WTC11 (cell line): Measurements from ENCODE around the gene MYO19. TPM values are rescaled to one million over a fixed set of nuclear protein-coding genes. Genes with fewer than 3 reads are reported as not detected.

Experiments
- ATAC-seq: fragments of 200-7000 bp; cut with Tn5 transposase; 2 replicates; pipeline ENCODE4 v1.10.0; 2021; ENCODE audit warnings: mild to moderate bottlenecking, moderate library complexity
- CTCF ChIA-PET: fragments of 300-600 bp; sonication (Branson Sonifier 250); formaldehyde crosslinking; loops from one replicate; lab custom pipeline; 2021; ENCODE audit warnings: antibody characterized with exemption; lab: Charles Lee
- POLR2A ChIA-PET: fragments of 350-600 bp; sonication (Branson Sonifier 250); formaldehyde crosslinking; loops from one replicate; lab custom pipeline; 2021; ENCODE audit warnings: antibody characterized with exemption; lab: Charles Lee
- DNase-seq: peaks from one replicate; pipeline ENCODE4 v3.0.0; 2021; ENCODE audit warnings: low spot score
- H3K27ac Mint-ChIP-seq: 2 replicates; pipeline ENCODE4 v1.8.0; 2021; ENCODE audit warnings: mixed read lengths
- H3K27me3 Mint-ChIP-seq: 2 replicates; pipeline ENCODE4 v1.8.0; 2021; ENCODE audit warnings: low read depth, mild to moderate bottlenecking, moderate library complexity, mixed read lengths
- H3K36me3 Mint-ChIP-seq: 2 replicates; pipeline ENCODE4 v1.8.0; 2021; ENCODE audit warnings: mixed read lengths
- H3K4me1 Mint-ChIP-seq: 2 replicates; pipeline ENCODE4 v1.8.0; 2022; ENCODE audit warnings: mixed read lengths
- H3K4me3 Mint-ChIP-seq: 2 replicates; pipeline ENCODE4 v1.8.0; 2021; ENCODE audit warnings: mild to moderate bottlenecking, moderate library complexity, mixed read lengths
- H3K9me3 Mint-ChIP-seq: 2 replicates; pipeline ENCODE4 v1.8.0; 2021; ENCODE audit warnings: mixed read lengths
- ARID4B ChIP-seq: sonication (generic); formaldehyde crosslinking; IDR thresholded peaks from 2 replicates; pipeline ENCODE4 v1.8.0; 2023; ENCODE audit warnings: missing genetic modification reagents, mild to moderate bottlenecking, borderline replicate concordance
- ATF6 ChIP-seq: sonication (generic); formaldehyde crosslinking; IDR thresholded peaks from 2 replicates; pipeline ENCODE4 v1.8.1; 2023; ENCODE audit warnings: mild to moderate bottlenecking, missing genetic modification reagents
- GTF2I ChIP-seq: fragments of 250-450 bp; sonication (Bioruptor Pico); conservative IDR thresholded peaks from 2 replicates; pipeline ENCODE4 v1.4.0; 2021; ENCODE audit warnings: mild to moderate bottlenecking
- IRF1 ChIP-seq: sonication (generic); formaldehyde crosslinking; IDR thresholded peaks from 2 replicates; pipeline ENCODE4 v1.8.0; 2023; ENCODE audit warnings: missing genetic modification reagents
- JAZF1 ChIP-seq: fragments of 250-450 bp; sonication (Bioruptor Pico); IDR thresholded peaks from 2 replicates; pipeline ENCODE4 v1.9.0; 2021; ENCODE audit warnings: moderate library complexity, mild to moderate bottlenecking, inconsistent platforms
- MYBL2 ChIP-seq: sonication (generic); formaldehyde crosslinking; IDR thresholded peaks from 2 replicates; pipeline ENCODE4 v1.8.1; 2023; ENCODE audit warnings: mild to moderate bottlenecking, moderate library complexity, missing genetic modification reagents
- RORB ChIP-seq: fragments of 250-450 bp; sonication (Bioruptor Pico); IDR thresholded peaks from 2 replicates; pipeline ENCODE4 v1.9.0; 2021; ENCODE audit warnings: mild to moderate bottlenecking
- SOX15 ChIP-seq: fragments of 250-450 bp; sonication (Bioruptor Pico); IDR thresholded peaks from 2 replicates; pipeline ENCODE4 v1.9.0; 2021; ENCODE audit warnings: mild to moderate bottlenecking
- ZNF121 ChIP-seq: sonication (generic); formaldehyde crosslinking; IDR thresholded peaks from 2 replicates; pipeline ENCODE4 v1.8.0; 2023; ENCODE audit warnings: missing genetic modification reagents
- ZNF232 ChIP-seq: sonication (generic); formaldehyde crosslinking; IDR thresholded peaks from 2 replicates; pipeline ENCODE4 v1.8.0; 2022; ENCODE audit warnings: mild to moderate bottlenecking, missing genetic modification reagents
- ZNF281 ChIP-seq: sonication (generic); formaldehyde crosslinking; IDR thresholded peaks from 2 replicates; pipeline ENCODE4 v1.8.0; 2023; ENCODE audit warnings: mild to moderate bottlenecking, missing genetic modification reagents
- total RNA-seq: library from RNA; stranded (reverse); gene quantifications from 3 replicates; pipeline ENCODE4 v1.2.3, GENCODE V29; 2021

Gene MYO19
- total RNA-seq, 1 experiment from 2014 or later: 146 TPM

GRCh38 chr17:36542755-36543154 is 8.1 kb upstream of the MYO19 start (continued):
- no peak for TF ChIP-seq JAZF1 (CRISPR knock-in tag)

GRCh38 chr17:36540696-36541095 is 6.0 kb upstream of the MYO19 start:
- CTCF ChIA-PET: interaction anchor here (1.3 kb wide), 1 partner anchor 62 kb away, joined by 8 read pairs; no protein-coding TSS in a partner anchor
- Mint-ChIP-seq H3K36me3 (peaks cover 14% of the 10 kb centered on the region), H3K27ac (no peak overlapping the region), H3K4me3 (no peak overlapping the region), H3K4me1 (0 out of 2 replicates have a peak, but pooled peaks cover 5% of the 10 kb centered on the region), H3K9me3 (no peaks in the 10 kb centered on the region), H3K27me3 (no peaks in the 10 kb centered on the region)
- TF ChIP-seq ARID4B (no peak), ATF6 (no peak), ZNF121 (CRISPR knock-in tag) (no peak), ZNF232 (CRISPR knock-in tag) (no peak)
- POLR2A ChIA-PET: no interaction called here
- DNase-seq (no peak), ATAC-seq (no peak)

GRCh38 chr17:36535669-36536081 is 1.0 kb upstream of the MYO19 start:
- Mint-ChIP-seq H3K27ac (no peak overlapping the region), H3K27me3 (no peaks in the 10 kb centered on the region), H3K9me3 (no peaks in the 10 kb centered on the region), H3K36me3 (peaks cover 39% of the 10 kb centered on the region), H3K4me3 (peak overlapping the region; percentile 95), H3K4me1 (peaks cover 13% of the 10 kb centered on the region)
- no peak for DNase-seq
- ATAC-seq: peak; percentile 2; the same call in 1 of the 2 replicates
- no peak for TF ChIP-seq IRF1 (CRISPR knock-in tag)
- no peak; the same call in 1 of the 2 replicates for TF ChIP-seq MYBL2 (CRISPR knock-in tag)
- TF ChIP-seq SOX15 (CRISPR knock-in tag): no peak
- no peak for TF ChIP-seq RORB (CRISPR knock-in tag)
- TF ChIP-seq ZNF281: no peak
- TF ChIP-seq GTF2I (CRISPR knock-in tag): peak; percentile 45; the same call in 1 of the 2 replicates
- ChIA-PET POLR2A (interaction anchor here (2.7 kb wide), 1 partner anchor 9 kb away, joined by 37 read pairs; the partner anchor contains the start of gene GGNBP2), CTCF (interaction anchor here (3.0 kb wide), 1 partner anchor 10 kb away, joined by 40 read pairs; the partner anchor contains the start of gene GGNBP2)
